Small intestine (tissue), 7 donors: ENCODE results near the gene CER1. TPM values are rescaled to one million over a fixed set of nuclear protein-coding genes. Genes with fewer than 3 reads are reported as not detected.
"Not testable (repeated sequence)": the region's sequence is repeated elsewhere in the genome, so short reads cannot be mapped to it uniquely, and the experiment has no call there.

Source experiments
- DNase-seq, 2 donors: peaks; one replicate each; pipeline versions ENCODE4 v3.0.0 to v3.0.0-alpha.2; 2013
- FAIRE-seq: peaks from 2 replicates; lab custom pipeline; 2012; peaks lifted over from hg19 to GRCh38; lab: Jason Lieb, UNC
- H3K27ac ChIP-seq, 3 donors: one replicate each; pipeline ENCODE4 v1.5.1; 2013; ENCODE audit warnings: low read length in 2 of 3, mild to moderate bottlenecking in 2 of 3, control low read depth in 1 of 3, inconsistent platforms in 1 of 3, low read depth in 1 of 3, moderate library complexity in 1 of 3
- H3K27me3 ChIP-seq, 3 donors: one replicate each; pipeline ENCODE4 v1.6.1; 2013; ENCODE audit warnings: low read length in 3 of 3, inconsistent platforms in 1 of 3; ENCODE audit not compliant: control insufficient read depth in 3 of 3, insufficient read depth in 3 of 3
- H3K36me3 ChIP-seq, 3 donors: one replicate each; pipeline ENCODE4 v1.6.1; 2013; ENCODE audit warnings: low read length in 3 of 3, inconsistent platforms in 1 of 3, low read depth in 1 of 3, mild to moderate bottlenecking in 1 of 3, moderate library complexity in 1 of 3; ENCODE audit not compliant: control insufficient read depth in 3 of 3, insufficient read depth in 2 of 3
- H3K4me1 ChIP-seq, 3 donors: one replicate each; pipeline ENCODE4 v1.6.1; 2013; ENCODE audit warnings: low read length in 2 of 3, inconsistent platforms in 1 of 3, low read depth in 1 of 3, mild to moderate bottlenecking in 1 of 3, moderate library complexity in 1 of 3; ENCODE audit not compliant: control insufficient read depth in 3 of 3, insufficient read depth in 2 of 3
- H3K4me3 ChIP-seq, 3 donors: one replicate each; pipeline ENCODE4 v1.5.1; 2013; ENCODE audit warnings: low read length in 3 of 3, control low read depth in 1 of 3, inconsistent platforms in 1 of 3, low read depth in 1 of 3, mild to moderate bottlenecking in 1 of 3, moderate library complexity in 1 of 3
- H3K9me3 ChIP-seq, 2 donors: one replicate each; pipeline ENCODE4 v1.6.1; 2013; ENCODE audit warnings: low read depth in 1 of 2, low read length in 1 of 2; ENCODE audit not compliant: control insufficient read depth in 2 of 2, insufficient read depth in 1 of 2
- WGBS, 3 donors: extraction: QIAGEN DNeasy Blood & Tissue Kit; methylation state at CpG; one replicate each; pipeline ENCODE4 v1.1.7; 2013; 5-methylcytosine and 5-hydroxymethylcytosine counted together
- polyA plus RNA-seq, 4 donors: library from polyadenylated mRNA; stranded (reverse) in 3 of 4; unstranded in 1 of 4; fragments of 200-250 nt in 3 of 4; fragments of 120-200 nt in 1 of 4; gene quantifications; one replicate each; pipeline versions ENCODE4 v1.2.1 to v1.2.3, GENCODE V29; 2013
- donor health status: healthy with polysubstance abuse.
- donor health status: control.
- donor health status: control.
- donor health status: Bipolar disorder and iron deficiency.
- donor health status: healthy.

Gene CER1
- polyA plus RNA-seq, 4 donors, result 0.04 TPM; not detected in 3

- FAIRE-seq (no peak), DNase-seq (no peak)
- Histone ChIP-seq H3K9me3 (no peaks in the 10 kb centered on the region), H3K36me3 (peaks cover 2 to 12% (median 10%) of the 10 kb centered on the region in 3 donors), H3K4me3 (no peak overlapping the region), H3K27me3 (no peaks in the 10 kb centered on the region), H3K27ac (no peak overlapping the region), H3K4me1 (peaks cover 0 to 3% (median 3%) of the 10 kb centered on the region in 3 donors)
- WGBS, 3 donors, result 92 to 93% (median 92%) methylated on average over 12 of the region's 12 CpGs
These were observed 35.4 kb downstream of the CER1 start for GRCh38 chr9:14687042-14687719.

- Histone ChIP-seq H3K27ac (peak overlapping the region in 1 of 3 donors; percentile 35), H3K4me1 (peaks cover 0 to 2% (median 2%) of the 10 kb centered on the region in 3 donors), H3K9me3 (no peaks in the 10 kb centered on the region), H3K27me3 (no peaks in the 10 kb centered on the region), H3K36me3 (peaks cover 2 to 12% (median 11%) of the 10 kb centered on the region in 3 donors), H3K4me3 (no peak overlapping the region)
- no peak for FAIRE-seq
- DNase-seq, result peak; percentile 31 to 79
These were observed 36.4 kb downstream of the CER1 start for GRCh38 chr9:14686168-14686567.

GRCh38 chr9:14682616-14683015, 39.9 kb downstream of the CER1 start:
- not testable (repeated sequence) for FAIRE-seq, H3K27me3 ChIP-seq
- 67 to 94% (median 79%) methylated on average over 4 of the region's 4 CpGs for WGBS, 3 donors

GRCh38 chr9:14678776-14679175, 43.8 kb downstream of the CER1 start:
- H3K27ac ChIP-seq, result no peak overlapping the region
- H3K4me1 ChIP-seq, result peaks cover 0 to 2% (median 0%) of the 10 kb centered on the region in 3 donors
- 96 to 99% (median 98%) methylated on average over 3 of the region's 3 CpGs for WGBS, 3 donors
- no peak overlapping the region for H3K4me3 ChIP-seq
- H3K36me3 ChIP-seq, result peaks cover 0 to 2% (median 2%) of the 10 kb centered on the region in 3 donors
- no peak for DNase-seq
- H3K27me3 ChIP-seq, result no peaks in the 10 kb centered on the region
- no peaks in the 10 kb centered on the region for H3K9me3 ChIP-seq
- FAIRE-seq, result no peak

More at GRCh38 chr9:14682616-14683015, 39.9 kb downstream of the CER1 start:
- H3K4me3 ChIP-seq, H3K9me3 ChIP-seq, H3K4me1 ChIP-seq, H3K36me3 ChIP-seq, DNase-seq, H3K27ac ChIP-seq: not testable (repeated sequence)

GRCh38 chr9:14677872-14678271, 44.7 kb downstream of the CER1 start:
- FAIRE-seq, result no peak
- H3K27me3 ChIP-seq, result no peaks in the 10 kb centered on the region
- 97 to 98% (median 97%) methylated on average over 6 of the region's 6 CpGs for WGBS, 3 donors
- no peak for DNase-seq
- H3K4me1 ChIP-seq, result peaks cover 0 to 2% (median 0%) of the 10 kb centered on the region in 3 donors
- no peak overlapping the region for H3K4me3 ChIP-seq
- peaks cover 0 to 2% (median 2%) of the 10 kb centered on the region in 3 donors for H3K36me3 ChIP-seq
- no peaks in the 10 kb centered on the region for H3K9me3 ChIP-seq
- no peak overlapping the region for H3K27ac ChIP-seq

- Histone ChIP-seq H3K9me3 (no peaks in the 10 kb centered on the region), H3K4me3 (no peak overlapping the region), H3K36me3 (peaks cover 0 to 4% (median 2%) of the 10 kb centered on the region in 3 donors), H3K4me1 (peaks cover 0 to 2% (median 0%) of the 10 kb centered on the region in 3 donors), H3K27me3 (no peaks in the 10 kb centered on the region), H3K27ac (no peak overlapping the region)
- no peak for DNase-seq
- 78 to 86% (median 85%) methylated on average over 2 of the region's 2 CpGs for WGBS, 3 donors
- no peak for FAIRE-seq
These were observed 45.1 kb downstream of the CER1 start for GRCh38 chr9:14677396-14677795.

- DNase-seq (no peak), FAIRE-seq (no peak)
These were observed 47.9 kb downstream of the CER1 start for GRCh38 chr9:14674630-14675029.

GRCh38 chr9:14671377-14671776, 51.2 kb downstream of the CER1 start:
- no peak for FAIRE-seq
- 70 to 86% (median 82%) methylated on average over 3 of the region's 3 CpGs for WGBS, 3 donors
- H3K27me3 ChIP-seq, result no peaks in the 10 kb centered on the region

More at GRCh38 chr9:14674630-14675029, 47.9 kb downstream of the CER1 start:
- no peak overlapping the region for H3K27ac ChIP-seq
- H3K9me3 ChIP-seq, result no peaks in the 10 kb centered on the region
- H3K27me3 ChIP-seq, result no peaks in the 10 kb centered on the region
- H3K36me3 ChIP-seq, result peaks cover 0 to 4% (median 4%) of the 10 kb centered on the region in 3 donors
- no peaks in the 10 kb centered on the region for H3K4me1 ChIP-seq
- 50 to 57% (median 55%) methylated on average over 3 of the region's 3 CpGs for WGBS, 3 donors
- no peak overlapping the region for H3K4me3 ChIP-seq

More at GRCh38 chr9:14671377-14671776, 51.2 kb downstream of the CER1 start:
- Histone ChIP-seq H3K9me3 (no peaks in the 10 kb centered on the region), H3K36me3 (peaks cover 0 to 4% (median 2%) of the 10 kb centered on the region in 3 donors), H3K4me3 (no peak overlapping the region), H3K4me1 (no peaks in the 10 kb centered on the region), H3K27ac (no peak overlapping the region)
- DNase-seq, result no peak
